Measurements from ENCODE around the gene XRCC5. TPM values are rescaled to one million over a fixed set of nuclear protein-coding genes. Genes with fewer than 3 reads are reported as not detected.

XRCC5 gene
- total and polyA plus RNA-seq, 3 donors from 2014 or later, result 132 to 145 (median 133) TPM

GRCh38 chr2:216220976-216221375 is 111.8 kb downstream of the XRCC5 start:
- H3K27me3 ChIP-seq, result no peaks in the 10 kb centered on the region
- H3K9me3 ChIP-seq, result no peaks in the 10 kb centered on the region
- intact Hi-C loops (cut with DNase I; ENCODE audit: low total_unique reads), result no loop called here
- TF ChIP-seq CTCF (IDR thresholded peaks at IDR 0.05), result no peak
- no peak for TF ChIP-seq POLR2A (IDR thresholded peaks at IDR 0.05)
- no peak overlapping the region for H3K27ac ChIP-seq
- no peaks in the 10 kb centered on the region for H3K36me3 ChIP-seq (ENCODE audit: low read depth, missing control alignments)
- H3K4me1 ChIP-seq, result no peaks in the 10 kb centered on the region
- no peak for DNase-seq
- 93 to 98% methylated on average over 4 of the region's 4 CpGs for WGBS, 2 donors
- H3K4me3 ChIP-seq, result no peak overlapping the region

GRCh38 chr2:216221811-216222210 is 112.7 kb downstream of the XRCC5 start:
- no peaks in the 10 kb centered on the region for H3K4me1 ChIP-seq
- H3K27ac ChIP-seq, result no peak overlapping the region
- no peaks in the 10 kb centered on the region for H3K36me3 ChIP-seq (ENCODE audit: low read depth, missing control alignments)
- intact Hi-C loops (cut with DNase I; ENCODE audit: low total_unique reads), result no loop called here
- no peaks in the 10 kb centered on the region for H3K27me3 ChIP-seq
- H3K4me3 ChIP-seq, result no peak overlapping the region
- 85 to 88% methylated on average over 1 of the region's 1 CpG for WGBS, 2 donors
- no peaks in the 10 kb centered on the region for H3K9me3 ChIP-seq
- no peak for DNase-seq
- TF ChIP-seq POLR2A (IDR thresholded peaks at IDR 0.05) (no peak), CTCF (IDR thresholded peaks at IDR 0.05) (no peak)

- H3K27ac ChIP-seq, result no peak overlapping the region
- no peak overlapping the region for H3K4me3 ChIP-seq
- no peaks in the 10 kb centered on the region for H3K9me3 ChIP-seq
- no peaks in the 10 kb centered on the region for H3K36me3 ChIP-seq (ENCODE audit: low read depth, missing control alignments)
- no peak for TF ChIP-seq CTCF (IDR thresholded peaks at IDR 0.05)
- no peak for TF ChIP-seq POLR2A (IDR thresholded peaks at IDR 0.05)
- intact Hi-C loops (cut with DNase I; ENCODE audit: low total_unique reads), result no loop called here
- WGBS, 2 donors, result 66 to 73% methylated on average over 4 of the region's 4 CpGs
- H3K27me3 ChIP-seq, result no peaks in the 10 kb centered on the region
- H3K4me1 ChIP-seq, result no peaks in the 10 kb centered on the region
- no peak for DNase-seq
Observed at GRCh38 chr2:216222650-216223352, 113.7 kb downstream of the XRCC5 start.

DNA sequence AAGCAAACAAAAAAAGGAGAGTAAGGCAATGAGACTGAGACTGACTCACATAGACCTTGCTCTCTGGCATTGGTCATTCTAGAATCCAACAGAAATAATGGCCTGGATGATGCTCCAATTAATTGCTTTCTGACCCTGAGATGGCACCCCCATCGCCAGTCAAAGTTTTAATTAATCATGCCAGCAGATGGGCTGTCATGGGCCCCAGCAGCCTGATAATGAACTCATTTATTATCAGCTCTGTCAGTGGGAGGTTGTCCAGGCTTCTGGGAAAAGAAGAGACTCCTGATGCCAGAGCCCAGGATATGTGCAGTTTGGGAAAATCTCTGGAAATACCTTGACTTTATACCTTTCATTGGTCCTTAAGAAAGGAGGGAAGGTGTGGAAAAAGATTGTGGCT is 115.2 kb downstream of the XRCC5 start:
- H3K9me3 ChIP-seq, result no peaks in the 10 kb centered on the region
- no peaks in the 10 kb centered on the region for H3K27me3 ChIP-seq
- no peak overlapping the region for H3K27ac ChIP-seq
- WGBS, 2 donors, result 71 to 78% methylated on average over 1 of the region's 1 CpG
- H3K36me3 ChIP-seq (ENCODE audit: low read depth, missing control alignments), result no peaks in the 10 kb centered on the region
- H3K4me1 ChIP-seq, result no peaks in the 10 kb centered on the region
- no peak overlapping the region for H3K4me3 ChIP-seq
- intact Hi-C loops (cut with DNase I; ENCODE audit: low total_unique reads), result no loop called here
- no peak for TF ChIP-seq POLR2A (IDR thresholded peaks at IDR 0.05)
- TF ChIP-seq CTCF (IDR thresholded peaks at IDR 0.05), result no peak
- DNase-seq, result no peak

Measured in testis (tissue), 3 donors.